ENCODE measurements around the gene SENP7.

SENP7 gene

GRCh38 chr3:101329016-101329673 is 183.9 kb downstream of the SENP7 start:
- no peak for DNase-seq (ENCODE audit: low read depth)

DNA sequence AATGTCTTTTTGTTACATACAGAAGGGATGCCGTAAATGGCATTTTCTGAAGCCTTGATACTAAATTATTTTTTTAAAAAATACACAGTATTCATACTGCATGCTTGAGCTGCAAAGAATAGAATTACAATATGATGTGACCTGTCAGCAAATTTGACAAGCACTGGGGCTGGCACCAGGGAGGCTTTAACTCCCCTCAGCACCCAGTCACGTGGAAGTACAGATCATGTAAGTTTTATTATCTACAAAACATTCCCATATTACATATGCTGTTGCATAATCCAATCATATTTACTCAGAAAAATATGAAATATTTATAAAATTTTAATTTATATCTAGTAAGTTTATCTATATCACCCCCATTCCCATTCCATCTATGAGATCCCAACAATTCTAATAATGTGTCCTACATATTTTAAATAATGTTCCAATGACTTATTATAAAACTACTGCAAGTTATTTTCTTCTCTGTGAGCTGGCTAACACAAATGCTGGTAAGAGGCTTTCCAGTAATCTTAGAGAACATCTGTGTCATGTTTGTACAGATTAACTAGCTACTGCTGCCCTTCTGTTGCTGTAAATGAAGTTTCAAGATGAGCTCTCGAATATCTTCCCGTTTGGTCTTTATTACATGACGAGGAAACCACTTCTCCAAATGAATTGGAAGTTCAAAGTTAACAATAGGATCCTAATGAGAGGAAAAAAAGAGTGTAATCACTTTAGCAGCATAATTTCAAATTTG is 187.4 kb downstream of the SENP7 start:
- peak; percentile 45 for DNase-seq (ENCODE audit: low read depth)

GRCh38 chr3:101320475-101320874 is 192.5 kb downstream of the SENP7 start, which contains the start of gene IMPG2:
Gene IMPG2, minus strand, starts transcription at chr3:101320575. Its CDS starts 203 bp downstream, at chr3:101320372.
- no peak for DNase-seq (ENCODE audit: low read depth)

GRCh38 chr3:101319531-101319930 is 193.5 kb downstream of the SENP7 start:
- DNase-seq (ENCODE audit: low read depth), result no peak

- no peak for DNase-seq (ENCODE audit: low read depth)
These were observed 200.5 kb downstream of the SENP7 start for GRCh38 chr3:101312545-101312944.

GRCh38 chr3:101311676-101312075 is 201.3 kb downstream of the SENP7 start:
- peak; percentile 1 for DNase-seq (ENCODE audit: low read depth)

GRCh38 chr3:101310978-101311375 is 202.0 kb downstream of the SENP7 start:
- DNase-seq (ENCODE audit: low read depth), result peak; percentile 54

GRCh38 chr3:101308147-101308772 is 204.8 kb downstream of the SENP7 start:
- DNase-seq (ENCODE audit: low read depth), result peak; percentile 11

DNA sequence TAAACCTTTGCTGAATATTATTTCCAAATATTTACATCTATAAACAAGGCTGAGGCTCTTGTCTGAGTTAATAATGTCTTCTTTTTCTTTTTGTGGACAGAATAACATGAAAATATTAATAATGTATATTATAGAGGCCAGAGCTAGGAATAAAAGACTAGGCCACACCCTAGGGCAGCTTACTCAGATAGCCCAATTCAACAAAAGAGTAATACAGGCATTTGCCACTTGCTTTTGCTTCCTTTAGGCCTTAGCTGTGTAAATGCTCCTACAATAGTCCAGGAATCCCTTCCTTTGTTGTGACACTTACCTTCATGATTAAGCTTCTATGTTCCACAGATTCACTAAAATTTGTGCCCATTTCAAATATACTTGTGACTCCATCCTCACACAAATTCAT is 209.2 kb downstream of the SENP7 start:
- no peak for DNase-seq (ENCODE audit: low read depth)

DNA sequence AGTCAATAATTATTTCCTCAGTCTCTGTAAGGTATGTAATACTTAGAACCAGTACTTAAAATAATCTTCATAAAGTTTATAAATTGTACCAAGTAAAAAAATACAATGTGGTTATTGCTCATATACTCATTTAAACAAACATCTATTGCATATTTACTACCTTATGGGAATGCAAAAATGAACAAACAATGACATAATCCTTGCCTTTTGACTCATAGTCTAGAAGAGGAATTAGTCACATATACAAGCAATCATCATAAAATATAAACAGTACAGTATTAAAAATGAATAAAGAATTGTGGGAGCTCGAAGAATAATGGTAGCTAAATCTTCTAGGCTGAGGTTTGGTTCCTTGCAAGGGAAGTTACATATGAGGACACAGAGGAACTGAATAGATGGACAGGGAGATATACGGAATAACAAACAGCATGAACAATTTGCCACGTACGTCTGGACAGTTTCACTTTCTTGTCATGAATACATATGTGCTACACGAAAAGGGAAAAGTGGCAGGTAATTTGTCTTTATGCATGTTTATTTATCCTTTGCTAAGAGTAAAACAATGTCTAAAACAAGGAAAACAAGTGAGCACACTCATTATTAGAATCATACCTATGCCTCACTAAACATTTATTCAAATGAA is 209.8 kb downstream of the SENP7 start:
- peak; percentile 61 for DNase-seq (ENCODE audit: low read depth)

DNA sequence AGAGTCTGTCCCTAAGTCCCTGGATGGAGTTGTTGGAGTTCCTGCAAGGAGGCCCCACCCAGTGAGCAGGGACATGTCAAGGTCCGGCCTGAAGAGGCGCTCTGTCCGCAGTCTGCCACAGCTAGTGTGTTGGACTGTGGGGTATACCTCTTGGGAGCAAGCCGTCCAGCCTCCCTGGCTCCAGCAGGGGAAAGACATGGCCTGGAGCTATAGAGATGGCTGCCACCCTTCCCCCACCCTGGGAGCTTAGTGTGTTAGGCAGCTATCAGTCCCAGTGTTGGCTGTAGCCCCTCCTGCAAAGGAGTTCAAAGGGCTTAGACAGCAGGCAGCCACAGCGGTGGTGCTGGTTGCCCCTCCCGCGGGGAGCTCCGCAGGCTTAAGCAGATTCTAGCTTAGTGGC is 212.9 kb downstream of the SENP7 start:
- no peak for DNase-seq (ENCODE audit: low read depth)

DNA sequence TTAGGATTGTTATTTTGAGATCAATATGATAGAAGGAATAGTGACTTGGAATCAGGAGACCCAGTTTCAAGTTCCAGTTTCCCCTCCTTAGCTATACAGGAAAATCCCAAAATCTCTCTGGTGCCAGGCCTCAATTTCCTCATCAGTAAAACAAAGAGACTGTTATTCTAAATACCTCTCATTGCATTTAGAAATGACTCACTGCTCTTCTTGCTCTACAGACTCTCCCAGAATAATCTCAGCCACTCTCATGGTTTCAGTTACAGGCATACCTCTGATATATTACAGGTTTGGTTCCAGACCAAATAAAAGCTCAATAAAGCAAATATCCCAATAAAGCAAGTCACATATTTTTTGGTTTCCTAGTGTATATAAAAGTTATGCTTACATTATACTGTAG is 221.0 kb downstream of the SENP7 start:
- peak; percentile 24 for DNase-seq (ENCODE audit: low read depth)

DNA sequence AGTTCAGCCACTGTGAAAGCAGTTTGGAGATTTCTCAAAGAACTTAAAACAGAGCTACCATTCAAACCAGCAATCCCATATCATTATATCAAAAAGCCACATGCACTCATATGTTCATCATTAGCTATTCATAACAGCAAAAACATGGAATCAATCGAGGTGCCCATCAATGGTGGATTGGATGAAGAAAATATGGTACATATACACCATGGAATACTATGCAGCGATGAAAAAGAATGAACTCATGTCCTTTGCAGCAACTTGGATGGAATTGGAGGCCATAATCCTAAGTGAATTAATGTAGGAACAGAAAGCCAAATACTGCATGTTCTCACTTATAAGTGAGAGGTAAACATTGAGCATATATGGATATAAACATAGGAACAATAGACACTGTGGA is 224.7 kb downstream of the SENP7 start:
- no peak for DNase-seq (ENCODE audit: low read depth)

DNA sequence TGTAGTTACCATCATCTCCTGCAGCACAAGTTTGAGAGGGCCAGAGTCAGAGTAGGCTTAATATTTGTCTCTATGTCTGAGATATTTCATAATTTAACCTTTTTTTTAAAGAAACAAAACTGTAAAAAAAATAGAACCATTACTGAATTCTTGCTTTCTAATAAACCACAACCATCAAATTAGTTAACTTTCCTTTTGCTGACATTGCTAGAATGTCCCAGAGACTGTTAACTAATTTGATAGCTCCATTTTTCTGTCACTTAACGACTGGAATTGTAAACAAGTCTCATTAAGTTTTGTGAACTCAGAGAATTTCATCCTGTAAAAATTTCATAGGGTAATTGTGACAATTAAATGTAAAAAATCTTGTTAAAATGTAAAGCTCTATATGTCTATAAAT is 228.3 kb downstream of the SENP7 start:
- DNase-seq (ENCODE audit: low read depth), result no peak

DNA sequence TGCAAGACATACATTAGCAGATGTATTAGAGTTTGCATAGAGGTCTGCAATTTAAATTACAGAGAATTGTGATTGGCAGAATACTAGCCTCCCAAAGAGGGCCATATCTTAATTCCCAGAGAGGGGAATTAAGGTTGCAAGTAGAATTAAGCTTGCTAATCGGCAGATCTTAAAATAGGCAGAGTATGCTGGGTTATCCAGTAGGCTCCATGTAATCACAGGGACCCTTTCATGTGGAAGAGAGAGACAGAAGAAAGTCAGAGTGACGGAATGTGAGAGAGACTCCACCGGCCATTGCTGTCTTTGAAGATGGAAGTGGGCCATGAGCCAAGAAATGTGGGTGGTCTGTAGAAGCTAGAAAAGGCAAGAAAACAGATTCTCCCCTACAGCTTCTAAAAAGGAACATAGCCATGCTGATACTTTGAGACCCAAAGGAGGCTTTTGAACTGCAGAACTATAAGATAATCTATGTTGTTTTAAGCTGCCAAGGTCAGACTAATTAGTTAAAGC is 231.4 kb downstream of the SENP7 start:
- no peak for DNase-seq (ENCODE audit: low read depth)

- no peak for DNase-seq (ENCODE audit: low read depth)
These were observed 233.1 kb downstream of the SENP7 start for GRCh38 chr3:101279765-101280385.

DNA sequence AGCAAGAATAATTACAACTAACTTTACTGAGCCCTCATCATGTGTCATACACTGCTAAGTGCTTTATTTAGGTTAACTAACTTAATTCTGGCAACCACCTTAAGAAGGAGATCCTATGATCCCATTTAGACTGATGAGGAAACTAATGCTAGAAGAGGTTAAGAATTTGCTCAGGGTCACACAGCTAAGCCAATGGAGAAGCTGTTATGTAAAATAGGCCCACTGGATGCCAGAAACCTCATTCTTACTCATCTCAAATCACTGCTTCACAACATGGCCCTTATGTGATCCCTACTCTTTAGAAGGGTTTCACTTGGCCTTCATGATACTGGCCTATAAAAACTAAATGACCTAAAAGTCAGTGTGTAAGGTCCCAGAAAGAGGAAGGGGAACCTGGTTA is 233.8 kb downstream of the SENP7 start:
- DNase-seq (ENCODE audit: low read depth), result no peak

- DNase-seq (ENCODE audit: low read depth), result no peak
These were observed 234.3 kb downstream of the SENP7 start for GRCh38 chr3:101278727-101279126.

Data from amniotic epithelial cell (primary cell).